OCI-LY1 (cell line): ENCODE data around the gene QPRT.
A peak's percentile ranks its signal among the peaks of the same experiment; 100 is the strongest.

Experiments used
- H2AFZ ChIP-seq: fragments of 200-600 bp; sonication (generic), shearing (Covaris generic); 2 replicates; pipeline ENCODE4 v1.6.0; 2014; ENCODE audit warnings: antibody characterized with exemption, mild to moderate bottlenecking, low read length
- H3F3A ChIP-seq: fragments of 200-600 bp; sonication (generic), shearing (Covaris generic); 2 replicates; pipeline ENCODE4 v1.6.0; 2014; ENCODE audit warnings: mild to moderate bottlenecking, antibody characterized with exemption, low read length, moderate library complexity; ENCODE audit not compliant: insufficient read depth
- H3K27ac ChIP-seq: fragments of 200-600 bp; sonication (generic); 2 replicates; pipeline ENCODE4 v1.5.1; 2014; ENCODE audit warnings: low read length, mixed run types, mild to moderate bottlenecking, low read depth; ENCODE audit not compliant: poor library complexity, severe bottlenecking
- H3K27me3 ChIP-seq: fragments of 200-600 bp; sonication (generic); 2 replicates; pipeline ENCODE4 v1.6.0; 2014; ENCODE audit warnings: antibody characterized with exemption, mild to moderate bottlenecking, low read length, moderate library complexity; ENCODE audit not compliant: insufficient read depth
- H3K36me3 ChIP-seq: fragments of 200-600 bp; sonication (generic); 2 replicates; pipeline ENCODE4 v1.6.1; 2014; ENCODE audit warnings: mild to moderate bottlenecking, antibody characterized with exemption, low read length, moderate library complexity, mixed read lengths; ENCODE audit not compliant: insufficient read depth
- H3K4me1 ChIP-seq: fragments of 200-600 bp; sonication (generic); 2 replicates; pipeline ENCODE4 v1.5.1; 2014; ENCODE audit warnings: mild to moderate bottlenecking, low read length, moderate library complexity; ENCODE audit not compliant: insufficient read depth, severe bottlenecking
- H3K4me2 ChIP-seq: fragments of 200-600 bp; sonication (generic), shearing (Covaris generic); 2 replicates; pipeline ENCODE4 v1.6.1; 2014; ENCODE audit warnings: low read length
- H3K4me3 ChIP-seq: fragments of 200-600 bp; sonication (generic); 2 replicates; pipeline ENCODE4 v1.5.1; 2014; ENCODE audit warnings: low read length, low read depth, mild to moderate bottlenecking, mixed read lengths; ENCODE audit not compliant: poor library complexity, severe bottlenecking
- H3K79me2 ChIP-seq: fragments of 200-600 bp; shearing (Covaris generic); 2 replicates; pipeline ENCODE4 v1.6.1; 2016; ENCODE audit warnings: mixed run types, low read length, mixed read lengths; ENCODE audit not compliant: insufficient read depth
- H3K9ac ChIP-seq: fragments of 200-600 bp; sonication (generic), shearing (Covaris generic); 2 replicates; pipeline ENCODE4 v1.6.1; 2014; ENCODE audit warnings: mild to moderate bottlenecking, low read length, mixed read lengths
- H3K9me2 ChIP-seq: fragments of 200-600 bp; sonication (generic), shearing (Covaris generic); 2 replicates; pipeline ENCODE4 v1.6.1; 2014; ENCODE audit warnings: low read depth, mild to moderate bottlenecking, low read length, mixed read lengths
- H3K9me3 ChIP-seq: fragments of 200-600 bp; shearing (Covaris generic); 2 replicates; pipeline ENCODE4 v1.6.1; 2014; ENCODE audit warnings: low read length, mixed read lengths
- H4K20me1 ChIP-seq: fragments of 200-600 bp; sonication (generic), shearing (Covaris generic); 2 replicates; pipeline ENCODE4 v1.6.0; 2016; ENCODE audit warnings: mild to moderate bottlenecking, low read length; ENCODE audit not compliant: insufficient read depth
- EZH2 ChIP-seq: fragments of 200-600 bp; sonication (generic), shearing (Covaris generic); IDR thresholded peaks from 2 replicates; pipeline ENCODE4 v1.8.0; 2017; ENCODE audit warnings: borderline replicate concordance, mixed run types, mild to moderate bottlenecking, antibody characterized with exemption, low read length, moderate library complexity, mixed read lengths
- TF ChIP-seq, protein P1 (sequence below): fragments of 200-600 bp; sonication (generic), shearing (Covaris generic); IDR thresholded peaks from 2 replicates; pipeline ENCODE4 v1.5.1; 2017; ENCODE audit warnings: mild to moderate bottlenecking, antibody characterized with exemption, low read length, moderate library complexity, mixed read lengths

QPRT gene

DNA sequence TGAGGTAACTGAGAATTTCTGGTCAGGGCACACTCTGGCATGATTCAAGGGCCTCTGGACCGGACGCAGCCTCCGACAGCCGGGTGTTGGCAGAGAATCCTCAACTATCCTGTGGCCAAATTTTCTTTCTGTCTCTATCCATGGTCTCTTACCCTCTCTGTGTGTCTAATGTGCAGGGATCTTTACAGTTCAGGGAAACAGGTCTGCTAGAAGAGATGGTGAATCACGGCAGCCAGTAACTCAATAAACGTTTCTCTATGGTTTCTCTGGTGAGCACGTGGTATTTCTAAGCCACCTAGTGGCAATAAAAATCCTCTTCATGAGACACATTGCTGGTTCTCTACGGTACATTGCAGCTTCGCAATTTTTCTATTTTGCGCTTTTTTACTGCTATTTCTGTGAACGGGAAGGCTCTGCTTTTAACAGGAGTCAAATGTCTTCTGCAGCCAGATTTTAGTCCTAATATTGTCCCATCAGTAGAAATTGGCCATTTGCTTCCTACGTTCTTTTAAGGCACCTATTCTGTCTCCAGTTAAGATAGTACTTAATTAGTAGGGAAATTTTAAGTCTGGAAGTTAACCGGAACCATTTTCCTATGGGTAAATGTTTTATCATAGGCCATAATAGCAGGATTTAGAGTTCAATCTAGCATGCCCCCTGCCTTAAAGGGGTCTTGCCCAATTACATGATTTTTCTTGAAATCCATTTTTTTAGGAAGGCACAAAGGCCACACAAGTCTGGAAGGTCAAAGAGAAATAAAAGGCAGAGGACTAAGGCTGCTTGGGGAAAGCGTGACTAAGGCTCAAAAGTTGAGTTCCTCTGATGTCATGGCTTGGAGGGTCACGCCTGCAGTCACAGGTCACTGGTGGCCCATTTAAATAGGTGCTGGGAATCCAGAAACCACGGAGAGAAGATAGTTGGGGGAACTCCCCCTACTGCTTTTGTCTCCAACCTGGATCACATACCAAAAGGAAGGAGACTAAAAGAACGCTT is 31.5 kb downstream of the QPRT start:
- Histone ChIP-seq H3K79me2 (no peaks in the 10 kb centered on the region), H3K4me2 (peak overlapping the region; percentile 31; the same call in 1 of the 2 replicates), H2AFZ (peak overlapping the region; percentile 53; the same call in 1 of the 2 replicates), H3F3A (no peaks in the 10 kb centered on the region), H3K4me1 (peaks cover 39% of the 10 kb centered on the region), H3K27me3 (no peaks in the 10 kb centered on the region), H4K20me1 (no peaks in the 10 kb centered on the region), H3K36me3 (no peaks in the 10 kb centered on the region), H3K27ac (peak overlapping the region; percentile 35), H3K4me3 (no peak overlapping the region), H3K9me3 (0 out of 2 replicates have a peak, but pooled peaks cover 3% of the 10 kb centered on the region), H3K9me2 (no peaks in the 10 kb centered on the region), H3K9ac (peak overlapping the region; percentile 14; the same call in 1 of the 2 replicates)
- no peak for TF ChIP-seq EZH2
- TF ChIP-seq, protein P1, sequence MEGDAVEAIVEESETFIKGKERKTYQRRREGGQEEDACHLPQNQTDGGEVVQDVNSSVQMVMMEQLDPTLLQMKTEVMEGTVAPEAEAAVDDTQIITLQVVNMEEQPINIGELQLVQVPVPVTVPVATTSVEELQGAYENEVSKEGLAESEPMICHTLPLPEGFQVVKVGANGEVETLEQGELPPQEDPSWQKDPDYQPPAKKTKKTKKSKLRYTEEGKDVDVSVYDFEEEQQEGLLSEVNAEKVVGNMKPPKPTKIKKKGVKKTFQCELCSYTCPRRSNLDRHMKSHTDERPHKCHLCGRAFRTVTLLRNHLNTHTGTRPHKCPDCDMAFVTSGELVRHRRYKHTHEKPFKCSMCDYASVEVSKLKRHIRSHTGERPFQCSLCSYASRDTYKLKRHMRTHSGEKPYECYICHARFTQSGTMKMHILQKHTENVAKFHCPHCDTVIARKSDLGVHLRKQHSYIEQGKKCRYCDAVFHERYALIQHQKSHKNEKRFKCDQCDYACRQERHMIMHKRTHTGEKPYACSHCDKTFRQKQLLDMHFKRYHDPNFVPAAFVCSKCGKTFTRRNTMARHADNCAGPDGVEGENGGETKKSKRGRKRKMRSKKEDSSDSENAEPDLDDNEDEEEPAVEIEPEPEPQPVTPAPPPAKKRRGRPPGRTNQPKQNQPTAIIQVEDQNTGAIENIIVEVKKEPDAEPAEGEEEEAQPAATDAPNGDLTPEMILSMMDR, result peak; percentile 76

GRCh38 chr16:29712809-29713208 is 33.8 kb downstream of the QPRT start:
- Histone ChIP-seq H3K4me3 (no peak overlapping the region), H3K4me1 (peaks cover 33% of the 10 kb centered on the region), H3F3A (no peaks in the 10 kb centered on the region), H3K27me3 (no peaks in the 10 kb centered on the region), H3K9me2 (no peaks in the 10 kb centered on the region), H3K79me2 (no peaks in the 10 kb centered on the region), H3K36me3 (no peaks in the 10 kb centered on the region), H3K4me2 (no peak overlapping the region), H3K9ac (no peak overlapping the region), H3K27ac (no peak overlapping the region), H3K9me3 (0 out of 2 replicates have a peak, but pooled peaks cover 3% of the 10 kb centered on the region), H4K20me1 (no peaks in the 10 kb centered on the region), H2AFZ (no peak overlapping the region)
- TF ChIP-seq EZH2, result no peak
- TF ChIP-seq, protein P1, result no peak

- peaks cover 32% of the 10 kb centered on the region for H3K4me1 ChIP-seq
- no peak for TF ChIP-seq EZH2
- TF ChIP-seq, protein P1, result no peak
- no peaks in the 10 kb centered on the region for H3K9me2 ChIP-seq
- no peaks in the 10 kb centered on the region for H3K9me3 ChIP-seq
- no peaks in the 10 kb centered on the region for H4K20me1 ChIP-seq
- peak overlapping the region; percentile 30 for H3K27ac ChIP-seq
- no peak overlapping the region for H3K4me2 ChIP-seq
- no peak overlapping the region for H2AFZ ChIP-seq
- no peak overlapping the region for H3K9ac ChIP-seq
- no peaks in the 10 kb centered on the region for H3F3A ChIP-seq
- no peaks in the 10 kb centered on the region for H3K27me3 ChIP-seq
- no peak overlapping the region for H3K4me3 ChIP-seq
- no peaks in the 10 kb centered on the region for H3K36me3 ChIP-seq
- H3K79me2 ChIP-seq, result no peaks in the 10 kb centered on the region
Measured at GRCh38 chr16:29714396-29714795, 35.4 kb downstream of the QPRT start.
